HCT116 (cell line): ENCODE results near the gene BLTP3B.

ENCODE experiments used
- CTCF ChIP-seq, 3 experiments: fragments of 200-600 bp in 1 of 3; sonication (generic) in 1 of 3; IDR thresholded peaks in 2 of 3; conservative IDR thresholded peaks in 1 of 3; 2 replicates each; pipeline ENCODE4 v1.5.1; 2012 to 2017; ENCODE audit warnings: low read depth in 2 of 3, low read length in 2 of 3, antibody characterized with exemption in 1 of 3, borderline replicate concordance in 1 of 3, control low read depth in 1 of 3, mild to moderate bottlenecking in 1 of 3, mixed read lengths in 1 of 3, mixed run types in 1 of 3, moderate library complexity in 1 of 3; ENCODE audit not compliant: insufficient read depth in 1 of 3
- EGR1 ChIP-seq: IDR thresholded peaks from 2 replicates; pipeline ENCODE4 v1.6.1; 2012; ENCODE audit warnings: low read depth
- EZH2 ChIP-seq: fragments of 200-600 bp; sonication (generic); IDR thresholded peaks from 2 replicates; pipeline ENCODE4 v1.6.1; 2017; ENCODE audit warnings: antibody characterized with exemption, mixed run types
- POLR2A ChIP-seq: IDR thresholded peaks from 2 replicates; pipeline ENCODE4 v1.7.0; 2011; ENCODE audit warnings: borderline replicate concordance; ENCODE audit not compliant: insufficient read depth, insufficient read length; ENCODE audit errors: extremely low read depth
- POLR2AphosphoS5 ChIP-seq: IDR thresholded peaks from 2 replicates; pipeline ENCODE4 v1.6.1; 2011; ENCODE audit warnings: mild to moderate bottlenecking, low read depth, low read length, moderate library complexity
- REST ChIP-seq: IDR thresholded peaks from 2 replicates; pipeline ENCODE4 v1.6.1; 2012; ENCODE audit warnings: low read depth
- SIN3A ChIP-seq: IDR thresholded peaks from 2 replicates; pipeline ENCODE4 v1.6.1; 2012; ENCODE audit warnings: low read depth
- YY1 ChIP-seq: IDR thresholded peaks from 2 replicates; pipeline ENCODE4 v1.6.1; 2011; ENCODE audit warnings: low read length, low read depth, moderate library complexity, mild to moderate bottlenecking; ENCODE audit not compliant: insufficient replicate concordance; ENCODE audit errors: extremely low read depth

- no peak for TF ChIP-seq POLR2A
- no peak for TF ChIP-seq POLR2AphosphoS5
- no peak for TF ChIP-seq CTCF (IDR thresholded peaks at IDR 0.05 in 2 of 3, conservative IDR thresholded peaks at IDR 0.05 in 1 of 3; ENCODE audit: borderline replicate concordance in 1 of 3, insufficient read depth in 1 of 3, low read depth in 2 of 3, low read length in 2 of 3)
- no peak for TF ChIP-seq YY1
- TF ChIP-seq REST, result no peak
- TF ChIP-seq EZH2, result no peak
- TF ChIP-seq SIN3A, result no peak
- no peak for TF ChIP-seq EGR1
These were observed 3.6 kb upstream of the BLTP3B start for GRCh38 chr12:100146252-100146651.
